GM18502 (cell line): ENCODE data around the gene TRIM29.
"Not testable (repeated sequence)": the region's sequence is repeated elsewhere in the genome, so short reads cannot be mapped to it uniquely, and the experiment has no call there.

Experiments used
- ATAC-seq: cut with Tn5 transposase; IDR thresholded peaks from one replicate; pipeline ENCODE4 v1.9.1; 2021; ENCODE audit warnings: mild to moderate bottlenecking; ENCODE audit not compliant: unreplicated experiment, poor library complexity

Gene TRIM29

GRCh38 chr11:120172054-120172911 lies 34.4 kb upstream of the TRIM29 start:
- peak; percentile 56 for ATAC-seq

GRCh38 chr11:120170741-120171261 lies 32.9 kb upstream of the TRIM29 start:
- ATAC-seq: no peak

- no peak for ATAC-seq
Measured at GRCh38 chr11:120169981-120170698, 32.2 kb upstream of the TRIM29 start.

- no peak for ATAC-seq
Measured at GRCh38 chr11:120168960-120169681, 31.2 kb upstream of the TRIM29 start.

- no peak for ATAC-seq
Measured at GRCh38 chr11:120168108-120168959, 30.4 kb upstream of the TRIM29 start.

- no peak for ATAC-seq
Measured at GRCh38 chr11:120167659-120168058, 29.7 kb upstream of the TRIM29 start.

- ATAC-seq: no peak
Measured at GRCh38 chr11:120160436-120160835, 22.5 kb upstream of the TRIM29 start.

- ATAC-seq: no peak
Measured at GRCh38 chr11:120153221-120153620, 15.3 kb upstream of the TRIM29 start.

- no peak for ATAC-seq
Measured at GRCh38 chr11:120151536-120151935, 13.6 kb upstream of the TRIM29 start.

GRCh38 chr11:120149246-120149645 lies 11.3 kb upstream of the TRIM29 start:
- ATAC-seq: no peak

- ATAC-seq: no peak
Measured at GRCh38 chr11:120147950-120148270, 10.0 kb upstream of the TRIM29 start.

GRCh38 chr11:120147094-120147949 lies 9.4 kb upstream of the TRIM29 start:
- no peak for ATAC-seq

GRCh38 chr11:120146413-120147093 lies 8.6 kb upstream of the TRIM29 start:
- no peak for ATAC-seq

- no peak for ATAC-seq
Measured at GRCh38 chr11:120144501-120144900, 6.6 kb upstream of the TRIM29 start.

GRCh38 chr11:120143472-120143871 lies 5.6 kb upstream of the TRIM29 start:
- not testable (repeated sequence) for ATAC-seq

- ATAC-seq: no peak
Measured at GRCh38 chr11:120142441-120143100, 4.7 kb upstream of the TRIM29 start.

- ATAC-seq: no peak
Measured at GRCh38 chr11:120141768-120142423, 4.0 kb upstream of the TRIM29 start.
